GM12892 (cell line): ENCODE data around the gene PDCD4.

ENCODE experiments used
- DNase-seq: peaks from one replicate; pipeline ENCODE4 v3.0.0; 2011; ENCODE audit not compliant: insufficient read length
- FAIRE-seq: peaks from 2 replicates; lab custom pipeline; 2011; peaks lifted over from hg19 to GRCh38; lab: Jason Lieb, UNC
- POLR2A ChIP-seq: IDR thresholded peaks from 2 replicates; pipeline ENCODE4 v1.6.1; 2011; ENCODE audit warnings: low read depth, low read length, control low read depth
- POLR2AphosphoS5 ChIP-seq: IDR thresholded peaks from 2 replicates; pipeline ENCODE4 v1.6.1; 2011; ENCODE audit warnings: low read depth, low read length, control low read depth
- TAF1 ChIP-seq: IDR thresholded peaks from 2 replicates; pipeline ENCODE4 v1.6.1; 2011; ENCODE audit warnings: low read depth, mild to moderate bottlenecking, control low read depth, low read length, borderline replicate concordance

The PDCD4 gene

GRCh38 chr10:110880012-110880411 is 8.3 kb downstream of the PDCD4 start:
- DNase-seq (no peak), FAIRE-seq (no peak)
- TF ChIP-seq POLR2AphosphoS5 (no peak), POLR2A (no peak), TAF1 (no peak)

DNA sequence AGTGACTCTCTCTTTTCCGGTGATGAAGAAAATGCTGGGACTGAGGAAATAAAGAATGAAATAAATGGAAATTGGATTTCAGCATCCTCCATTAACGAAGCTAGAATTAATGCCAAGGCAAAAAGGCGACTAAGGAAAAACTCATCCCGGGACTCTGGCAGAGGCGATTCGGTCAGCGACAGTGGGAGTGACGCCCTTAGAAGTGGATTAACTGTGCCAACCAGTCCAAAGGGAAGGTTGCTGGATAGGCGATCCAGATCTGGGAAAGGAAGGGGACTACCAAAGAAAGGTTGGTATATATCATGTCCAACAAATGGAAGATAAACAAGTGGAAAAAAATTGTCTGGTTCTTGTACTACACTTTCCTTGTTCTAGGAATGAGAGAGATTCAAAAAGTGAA is 9.5 kb downstream of the PDCD4 start:
- DNase-seq (no peak), FAIRE-seq (no peak)
- TF ChIP-seq POLR2A = no peak
- no peak for TF ChIP-seq TAF1
- no peak for TF ChIP-seq POLR2AphosphoS5

- no peak for TF ChIP-seq POLR2AphosphoS5
- no peak for TF ChIP-seq TAF1
- TF ChIP-seq POLR2A = no peak
- DNase-seq (no peak), FAIRE-seq (no peak)
These were observed 10.2 kb downstream of the PDCD4 start for GRCh38 chr10:110881905-110882304.

DNA sequence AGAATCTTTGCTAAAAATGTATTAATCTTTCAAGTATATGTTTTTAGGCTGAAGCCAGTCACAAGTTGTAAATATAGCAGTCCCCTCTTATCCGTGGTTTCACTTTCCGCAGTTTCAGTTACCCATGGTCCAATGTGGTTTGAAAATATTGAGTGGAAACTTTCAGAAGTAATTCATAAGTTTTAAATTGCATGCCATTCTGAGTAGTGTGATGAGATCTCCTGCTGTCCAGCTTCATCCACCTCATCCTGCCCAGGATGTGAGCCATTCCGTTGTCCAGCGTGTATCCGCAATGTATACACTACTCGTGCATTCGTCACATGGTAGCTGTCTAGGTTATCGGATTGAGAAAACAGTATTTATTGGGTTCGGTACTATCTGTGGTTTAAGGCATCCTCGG is 12.2 kb downstream of the PDCD4 start:
- peak; percentile 70 for FAIRE-seq
- TF ChIP-seq POLR2A = no peak
- TF ChIP-seq POLR2AphosphoS5 = no peak
- no peak for TF ChIP-seq TAF1
- DNase-seq = no peak

GRCh38 chr10:110885932-110886674 is 14.4 kb downstream of the PDCD4 start:
- FAIRE-seq = peak; percentile 51
- DNase-seq = no peak
- TF ChIP-seq POLR2A (no peak), TAF1 (no peak), POLR2AphosphoS5 (no peak)

DNA sequence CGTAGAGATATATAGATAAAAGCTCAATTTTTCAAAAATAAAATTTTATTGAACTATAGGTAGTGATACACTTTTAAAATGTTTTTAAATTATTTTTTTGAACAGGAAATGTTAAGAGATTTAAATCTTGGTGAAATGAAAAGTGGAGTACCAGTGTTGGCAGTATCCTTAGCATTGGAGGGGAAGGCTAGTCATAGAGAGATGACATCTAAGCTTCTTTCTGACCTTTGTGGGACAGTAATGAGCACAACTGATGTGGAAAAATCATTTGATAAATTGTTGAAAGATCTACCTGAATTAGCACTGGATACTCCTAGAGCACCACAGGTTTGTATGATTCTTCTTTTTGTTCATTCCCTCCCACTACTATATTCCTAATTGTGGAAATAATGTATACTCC is 15.8 kb downstream of the PDCD4 start:
- FAIRE-seq (no peak), DNase-seq (no peak)
- no peak for TF ChIP-seq POLR2AphosphoS5
- TF ChIP-seq TAF1 = no peak
- TF ChIP-seq POLR2A = no peak

DNA sequence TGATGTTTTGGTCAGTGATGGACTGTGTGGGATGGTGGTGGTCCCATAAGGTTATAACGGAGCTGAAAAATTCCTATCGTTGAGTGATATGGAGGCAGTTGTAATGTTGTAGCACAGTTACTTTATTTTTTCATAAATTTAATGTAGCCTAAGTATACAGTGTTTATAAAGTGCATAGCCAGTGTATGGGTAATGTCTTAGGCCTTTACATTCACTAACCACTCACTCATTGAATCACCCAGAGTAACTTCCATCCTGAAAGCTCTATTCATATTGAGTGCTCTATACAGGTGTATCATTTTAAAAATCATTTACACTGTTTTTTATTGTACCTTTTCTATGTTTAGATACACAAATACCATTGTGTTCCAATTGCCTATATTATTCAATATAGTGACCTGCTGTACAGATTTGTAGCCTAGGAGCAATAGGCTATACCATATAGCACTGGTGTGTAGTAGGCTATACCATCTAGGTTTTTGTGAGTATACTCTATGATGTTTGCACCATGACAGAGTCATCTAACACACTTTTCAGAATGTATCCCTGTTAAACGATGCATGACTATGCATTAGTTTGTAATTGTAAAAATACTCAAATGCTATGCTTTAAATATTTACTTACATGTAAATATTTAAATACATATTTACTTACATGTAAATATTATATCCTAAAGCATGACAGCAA is 21.0 kb downstream of the PDCD4 start:
- TF ChIP-seq TAF1 (no peak), POLR2A (no peak), POLR2AphosphoS5 (no peak)
- FAIRE-seq (peak; percentile 42), DNase-seq (no peak)

GRCh38 chr10:110893559-110894179 is 21.9 kb downstream of the PDCD4 start:
- TF ChIP-seq POLR2A = no peak
- no peak for DNase-seq
- peak; percentile 67 for FAIRE-seq

GRCh38 chr10:110897184-110897583 is 25.5 kb downstream of the PDCD4 start:
- DNase-seq (no peak), FAIRE-seq (peak; percentile 54)
- TF ChIP-seq POLR2AphosphoS5 = no peak

DNA sequence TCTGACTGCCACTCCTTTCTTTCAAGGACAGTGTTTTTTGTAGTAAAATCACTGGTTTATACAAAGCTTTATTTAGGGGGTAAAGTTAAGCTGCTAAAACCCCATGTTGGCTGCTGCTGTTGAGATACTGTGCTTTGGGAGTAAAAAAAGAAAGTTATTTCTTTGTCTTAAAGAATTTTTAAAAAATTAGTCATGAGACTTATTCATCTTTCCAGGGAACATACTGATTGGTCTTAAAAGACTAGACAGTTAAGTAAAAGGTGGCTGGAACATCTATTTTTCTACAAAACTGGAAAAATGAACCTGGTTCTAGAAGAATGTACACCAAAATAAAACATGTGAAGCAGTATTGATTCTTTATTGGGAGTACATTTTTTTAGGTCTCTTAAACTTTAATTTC is 26.7 kb downstream of the PDCD4 start:
- DNase-seq (no peak), FAIRE-seq (no peak)
- no peak for TF ChIP-seq POLR2AphosphoS5
- TF ChIP-seq TAF1 = no peak
- no peak for TF ChIP-seq POLR2A

GRCh38 chr10:110900983-110901382 is 29.3 kb downstream of the PDCD4 start:
- DNase-seq (no peak), FAIRE-seq (no peak)
- TF ChIP-seq POLR2A (no peak), TAF1 (no peak), POLR2AphosphoS5 (no peak)
